Embryonic facial prominence (tissue), 1 donor: ENCODE data around the gene VRTN.

Experiments
- DNase-seq: peaks from one replicate; pipeline ENCODE4 v3.0.0-alpha.2; 2016; ENCODE audit errors: extremely low spot score

The VRTN gene

GRCh38 chr14:74392616-74393570 is 44.6 kb downstream of the VRTN start:
- DNase-seq = no peak

DNA sequence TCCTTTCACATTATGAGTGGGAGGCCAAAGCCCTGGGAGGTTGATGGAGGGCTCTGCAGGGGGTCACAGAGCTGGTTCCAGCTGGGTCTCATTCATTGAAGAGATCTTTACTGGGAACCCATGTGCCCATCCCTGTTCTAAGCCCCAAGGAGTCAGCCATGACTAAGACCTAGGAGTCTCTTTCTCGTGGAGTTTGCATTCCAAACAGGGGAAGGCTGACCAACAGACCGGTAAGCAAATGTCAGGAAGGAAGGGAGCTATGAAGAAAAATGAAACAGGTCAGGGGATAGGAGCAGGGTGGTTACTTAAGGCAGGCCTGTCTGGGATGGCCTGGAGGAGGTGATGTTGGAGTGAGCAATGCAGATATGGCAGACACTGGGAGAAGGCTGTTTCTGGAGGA is 46.3 kb downstream of the VRTN start:
- no peak for DNase-seq

DNA sequence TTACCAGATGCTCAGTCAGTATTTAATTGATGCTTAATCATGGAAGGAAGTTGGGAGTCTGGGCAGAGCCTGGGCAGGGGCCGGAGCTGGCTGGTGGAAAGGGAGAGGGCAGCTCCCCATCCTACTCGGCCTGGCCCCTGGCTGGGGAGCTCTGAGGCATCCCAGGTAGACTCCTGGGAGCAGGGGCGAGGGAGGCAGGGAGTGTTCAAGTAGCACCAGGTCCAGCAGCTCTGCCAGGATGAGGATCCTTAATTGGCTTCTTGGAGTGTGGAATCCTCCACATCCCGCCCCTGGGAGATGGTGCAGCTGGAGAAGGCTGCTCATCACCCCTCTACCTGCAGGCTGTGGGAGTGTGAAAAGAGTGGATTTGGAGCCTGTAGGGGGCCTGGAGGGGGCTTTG is 46.8 kb downstream of the VRTN start:
- DNase-seq = no peak

GRCh38 chr14:74400031-74400685 is 51.9 kb downstream of the VRTN start:
- DNase-seq = no peak

- DNase-seq = no peak
Measured at GRCh38 chr14:74400919-74401503, 52.7 kb downstream of the VRTN start.

GRCh38 chr14:74401504-74402241 is 53.4 kb downstream of the VRTN start:
- no peak for DNase-seq

- DNase-seq = no peak
Measured at GRCh38 chr14:74402401-74403251, 54.4 kb downstream of the VRTN start.

DNA sequence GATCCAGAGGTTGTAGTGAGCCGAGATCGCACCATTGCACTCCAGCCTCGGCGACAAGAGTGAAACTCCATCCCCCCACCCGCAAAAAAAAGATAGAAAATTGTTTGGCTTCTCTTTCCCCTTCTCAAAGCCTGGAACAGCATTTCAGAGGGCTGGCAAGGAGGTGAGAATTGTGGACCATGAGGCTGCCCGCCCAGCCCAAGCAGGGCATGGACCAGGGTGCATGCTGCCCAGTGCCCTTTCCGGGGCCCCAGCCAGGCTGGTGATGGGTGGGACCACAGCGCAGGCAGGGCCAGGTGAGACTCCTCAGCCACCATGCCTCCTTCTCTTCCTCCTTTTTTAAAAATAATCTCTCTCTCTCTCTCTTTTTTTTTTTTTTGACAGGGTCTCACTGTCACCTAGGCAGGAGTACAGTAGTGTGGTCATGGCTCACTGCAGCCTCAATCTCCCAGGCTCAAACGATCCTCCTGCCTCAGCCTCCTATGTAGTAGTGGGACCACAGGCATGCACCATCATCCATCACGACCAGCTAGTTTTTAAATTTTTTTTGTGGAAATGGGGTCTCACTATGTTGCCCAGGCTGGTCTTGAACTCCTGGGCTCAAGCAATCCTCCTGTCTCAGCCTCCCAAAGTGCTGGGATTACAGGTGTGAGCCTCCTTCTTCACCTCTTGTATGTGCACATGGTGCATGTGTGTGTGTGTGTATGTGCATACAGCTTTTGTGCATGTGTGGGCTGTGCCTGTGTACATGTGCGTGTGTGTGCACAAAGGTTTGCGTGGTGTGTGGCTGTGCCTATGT is 55.5 kb downstream of the VRTN start:
- no peak for DNase-seq

GRCh38 chr14:74404435-74404834 is 56.2 kb downstream of the VRTN start:
- DNase-seq = no peak

DNA sequence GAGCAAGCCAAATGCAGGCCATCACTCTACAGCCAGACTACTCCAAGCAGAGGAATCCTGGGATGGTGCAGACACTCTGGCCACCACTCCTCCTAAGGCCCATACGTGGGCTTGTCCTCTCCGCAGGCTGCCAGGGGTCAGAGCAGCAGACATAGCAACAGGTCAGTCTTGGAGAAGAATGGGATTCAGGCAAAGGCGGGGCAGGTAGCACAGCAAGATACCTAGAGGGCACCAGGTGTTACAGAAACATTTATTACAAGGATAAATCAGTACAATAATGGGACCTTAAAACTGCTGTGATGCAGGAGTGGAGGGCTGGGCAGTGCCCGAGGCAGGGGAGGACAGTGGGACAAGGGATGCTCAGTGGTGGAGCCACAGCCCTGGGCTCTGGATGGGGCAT is 57.4 kb downstream of the VRTN start:
- DNase-seq = no peak

DNA sequence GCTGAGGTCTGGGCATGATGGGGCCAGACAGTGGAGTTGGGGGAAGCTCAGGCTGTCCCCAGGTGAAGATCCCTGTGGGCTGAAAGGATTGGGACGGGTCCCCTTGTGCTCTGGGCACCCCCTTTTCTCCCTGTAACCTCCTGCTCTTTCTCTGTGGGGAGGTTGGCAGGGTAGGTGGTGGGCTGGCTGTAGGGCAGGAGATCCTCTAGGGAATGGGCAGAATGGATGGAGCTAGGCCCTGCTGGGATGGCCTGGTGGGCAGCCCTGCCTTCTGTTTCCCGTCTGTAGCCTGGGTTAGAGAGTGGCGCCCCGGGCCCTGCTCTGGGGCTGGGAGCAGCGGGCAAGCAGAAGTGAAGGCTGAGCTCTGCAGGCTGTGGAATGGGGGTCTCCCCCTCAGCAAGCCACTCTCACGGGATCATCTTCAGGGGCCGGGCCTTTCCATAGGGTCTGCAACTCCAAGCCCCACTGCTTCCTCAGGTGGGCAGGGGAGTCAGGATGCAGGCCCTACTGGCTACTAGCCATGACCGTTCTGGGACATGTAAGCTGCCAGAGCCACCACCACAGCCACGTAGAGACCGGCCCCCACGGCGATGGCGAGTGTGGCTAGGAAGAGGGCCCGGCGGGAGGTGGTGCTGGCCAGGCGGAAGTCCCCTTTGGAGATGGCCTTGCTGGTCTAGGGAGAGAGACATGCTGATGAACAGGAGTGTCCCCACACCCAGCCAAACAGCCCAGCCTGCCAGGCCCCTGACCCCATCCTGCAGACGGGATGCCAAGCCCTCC is 58.9 kb downstream of the VRTN start:
- no peak for DNase-seq

- no peak for DNase-seq
Measured at GRCh38 chr14:74407801-74408154, 59.5 kb downstream of the VRTN start.

DNA sequence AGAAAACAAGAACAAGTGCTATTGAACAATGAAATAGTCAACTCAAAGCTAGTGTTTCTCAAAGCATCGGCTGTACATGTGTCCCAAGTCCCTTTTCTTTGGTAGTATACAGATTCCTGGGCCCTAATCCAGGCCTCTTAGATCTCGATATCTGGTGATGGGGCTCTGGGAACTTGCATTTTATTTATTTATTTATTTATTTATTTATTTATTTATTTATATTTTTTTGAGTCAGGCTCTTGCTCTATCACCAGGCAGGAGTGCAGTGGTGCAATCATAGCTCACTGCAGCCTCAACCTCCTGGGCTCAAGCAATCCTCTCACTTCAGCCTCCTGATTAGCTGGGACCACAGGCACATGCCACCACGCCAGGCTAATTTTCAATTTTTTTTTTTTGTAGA is 60.6 kb downstream of the VRTN start:
- no peak for DNase-seq

DNA sequence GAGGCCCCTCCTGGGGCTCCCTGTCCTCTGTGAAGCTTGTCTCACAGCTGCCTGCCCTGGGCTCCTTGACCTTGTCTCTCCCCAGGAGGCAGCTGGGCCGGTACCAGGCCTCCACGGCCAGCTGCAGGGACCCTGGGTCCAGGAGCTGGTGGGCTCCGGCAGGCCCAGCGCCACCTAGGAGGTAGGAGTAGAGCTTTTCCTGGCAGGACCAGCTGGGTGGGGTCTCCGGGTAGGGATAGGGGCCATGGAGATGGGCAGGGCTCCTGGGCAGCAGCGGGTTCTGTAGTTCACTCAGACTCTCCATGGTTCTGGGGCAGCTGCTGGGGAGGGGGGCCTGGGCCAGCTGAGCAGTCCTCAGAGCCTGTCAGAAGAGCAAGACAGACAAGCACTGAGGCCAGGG is 61.2 kb downstream of the VRTN start:
- DNase-seq = no peak
